HG03060 (cell line): ENCODE measurements around the gene CDH8.
"Not testable (repeated sequence)": the region's sequence is repeated elsewhere in the genome, so short reads cannot be mapped to it uniquely, and the experiment has no call there.

Experiments used
- ATAC-seq: cut with Tn5 transposase; IDR thresholded peaks from one replicate; pipeline ENCODE4 v1.9.1; 2021; ENCODE audit warnings: low read depth, moderate number of reproducible peaks; ENCODE audit not compliant: unreplicated experiment

The CDH8 gene

DNA sequence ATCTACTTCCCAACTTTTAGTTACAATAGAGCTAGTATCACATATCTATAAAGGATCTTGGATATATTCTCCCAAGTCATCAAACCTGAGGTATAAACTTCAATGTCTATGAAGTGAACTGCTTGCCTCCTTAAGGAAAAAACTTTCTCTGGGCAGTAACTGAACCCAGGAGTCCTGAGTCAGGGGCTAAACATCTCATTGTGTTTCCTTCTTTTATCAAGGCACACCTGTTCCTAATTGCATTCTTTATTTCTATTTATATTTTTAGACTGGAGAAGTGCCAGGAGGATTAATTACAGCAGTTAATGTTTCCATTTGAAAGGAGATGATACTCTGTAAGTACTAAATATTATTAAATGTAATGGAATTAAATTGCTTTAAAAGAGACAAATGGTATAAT lies 98.6 kb downstream of the CDH8 start:
- ATAC-seq = no peak

DNA sequence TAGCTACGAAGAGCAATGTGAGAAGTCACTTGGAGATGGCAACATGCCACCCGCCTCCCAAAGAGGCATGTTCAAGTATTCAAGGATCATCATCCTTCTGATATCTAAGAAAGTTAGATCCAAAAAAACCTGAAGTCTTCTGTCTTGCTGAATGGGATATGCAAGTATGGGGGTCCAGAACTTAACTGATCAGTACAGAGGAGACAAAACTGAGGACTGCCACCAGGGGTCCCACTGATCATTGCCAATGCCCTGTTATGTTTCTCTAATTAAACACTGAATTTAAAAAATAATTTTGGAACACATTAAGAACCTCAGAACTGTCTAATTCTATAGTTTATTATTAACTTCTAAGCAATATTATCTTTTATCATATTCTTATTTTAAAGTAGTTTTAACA lies 99.7 kb downstream of the CDH8 start:
- ATAC-seq = no peak

DNA sequence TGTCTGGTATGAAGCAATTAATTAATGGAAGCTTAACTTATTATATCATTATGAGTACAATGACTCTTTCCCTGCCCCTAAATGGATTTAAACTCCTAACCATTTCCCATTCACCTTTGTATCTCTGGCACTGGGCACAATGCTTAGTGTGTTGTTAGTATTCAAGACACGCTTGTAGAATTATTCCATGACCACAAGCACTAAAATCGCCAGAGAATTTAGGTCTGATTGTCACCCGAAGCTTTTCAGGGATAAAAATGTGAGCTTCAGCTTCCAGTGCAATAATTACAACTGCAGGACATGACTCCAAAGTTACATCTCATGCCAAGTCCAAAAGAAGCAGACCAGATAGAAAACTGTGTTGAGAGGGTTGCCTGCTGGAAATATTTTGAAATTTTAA lies 101.6 kb downstream of the CDH8 start:
- ATAC-seq = no peak

DNA sequence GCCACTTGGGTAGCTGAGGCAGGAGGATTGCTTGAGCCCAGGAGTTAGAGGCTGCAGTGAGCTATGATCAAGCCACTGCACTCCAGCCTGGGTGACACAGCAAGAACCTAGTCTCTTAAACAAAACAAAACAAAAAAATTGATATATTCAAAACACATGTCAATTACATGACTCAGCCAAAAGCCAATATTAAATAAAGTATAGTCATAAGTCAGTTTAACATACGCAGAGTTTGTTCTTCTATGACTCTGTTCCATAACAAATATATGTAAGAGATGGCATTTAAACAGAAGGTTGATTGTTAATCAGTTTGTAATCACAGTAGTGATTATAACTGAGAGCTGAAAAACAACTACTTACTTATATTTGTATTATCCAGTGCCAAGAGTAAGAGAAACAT lies 106.5 kb downstream of the CDH8 start:
- ATAC-seq = no peak

DNA sequence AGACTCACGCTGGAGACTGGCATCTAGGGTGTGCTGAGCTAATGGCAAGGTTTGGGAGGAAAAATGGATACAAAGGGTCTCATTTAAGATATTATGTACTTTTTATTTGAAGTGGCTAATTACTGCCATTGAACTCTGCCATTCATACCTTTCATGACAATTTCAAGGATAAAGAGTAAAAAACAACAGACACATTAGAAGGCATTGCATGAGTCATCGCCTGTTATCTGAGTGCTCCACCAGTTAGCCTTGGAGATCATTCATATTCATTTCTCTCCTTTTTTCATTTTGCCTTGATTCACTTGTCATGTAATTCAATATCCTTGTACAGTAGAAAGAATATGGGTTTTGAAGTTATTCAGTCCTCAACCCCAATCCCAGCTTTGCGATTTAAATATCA lies 109.5 kb downstream of the CDH8 start:
- no peak for ATAC-seq

DNA sequence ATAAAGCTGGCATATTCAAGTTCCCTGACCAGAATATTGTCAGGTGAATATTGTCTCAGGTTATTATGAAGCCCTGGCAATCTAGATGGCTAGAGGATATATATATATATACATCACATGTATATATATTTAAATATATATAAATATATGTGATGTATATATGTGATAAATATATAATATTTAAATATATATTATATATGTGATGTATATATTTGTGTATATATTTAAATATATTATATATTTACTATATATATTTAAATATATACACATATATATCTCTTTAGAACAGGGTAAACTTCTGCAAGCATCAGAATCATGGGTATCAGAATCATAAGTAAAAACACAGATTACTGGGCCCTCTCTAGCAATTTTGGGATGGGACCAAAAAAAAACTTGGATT lies 112.6 kb downstream of the CDH8 start:
- ATAC-seq = no peak

DNA sequence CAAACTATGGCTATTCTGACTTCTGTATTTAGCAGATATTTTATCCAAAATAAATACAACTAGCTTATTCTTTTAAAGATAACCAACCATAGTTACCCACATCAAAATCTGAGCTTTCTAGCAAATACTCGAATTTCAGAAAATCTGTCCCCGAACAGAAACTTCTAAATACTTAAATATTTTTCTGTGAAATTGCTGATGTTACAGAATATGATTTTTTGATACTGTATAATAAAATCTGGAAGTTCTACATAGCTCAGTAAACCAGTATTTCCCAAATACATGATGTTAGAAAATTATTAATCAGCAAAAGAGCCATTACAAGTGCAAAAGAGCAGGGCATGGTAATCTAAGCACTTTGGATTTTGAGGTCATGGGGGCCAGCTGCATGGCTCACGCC lies 114.9 kb downstream of the CDH8 start:
- no peak for ATAC-seq

DNA sequence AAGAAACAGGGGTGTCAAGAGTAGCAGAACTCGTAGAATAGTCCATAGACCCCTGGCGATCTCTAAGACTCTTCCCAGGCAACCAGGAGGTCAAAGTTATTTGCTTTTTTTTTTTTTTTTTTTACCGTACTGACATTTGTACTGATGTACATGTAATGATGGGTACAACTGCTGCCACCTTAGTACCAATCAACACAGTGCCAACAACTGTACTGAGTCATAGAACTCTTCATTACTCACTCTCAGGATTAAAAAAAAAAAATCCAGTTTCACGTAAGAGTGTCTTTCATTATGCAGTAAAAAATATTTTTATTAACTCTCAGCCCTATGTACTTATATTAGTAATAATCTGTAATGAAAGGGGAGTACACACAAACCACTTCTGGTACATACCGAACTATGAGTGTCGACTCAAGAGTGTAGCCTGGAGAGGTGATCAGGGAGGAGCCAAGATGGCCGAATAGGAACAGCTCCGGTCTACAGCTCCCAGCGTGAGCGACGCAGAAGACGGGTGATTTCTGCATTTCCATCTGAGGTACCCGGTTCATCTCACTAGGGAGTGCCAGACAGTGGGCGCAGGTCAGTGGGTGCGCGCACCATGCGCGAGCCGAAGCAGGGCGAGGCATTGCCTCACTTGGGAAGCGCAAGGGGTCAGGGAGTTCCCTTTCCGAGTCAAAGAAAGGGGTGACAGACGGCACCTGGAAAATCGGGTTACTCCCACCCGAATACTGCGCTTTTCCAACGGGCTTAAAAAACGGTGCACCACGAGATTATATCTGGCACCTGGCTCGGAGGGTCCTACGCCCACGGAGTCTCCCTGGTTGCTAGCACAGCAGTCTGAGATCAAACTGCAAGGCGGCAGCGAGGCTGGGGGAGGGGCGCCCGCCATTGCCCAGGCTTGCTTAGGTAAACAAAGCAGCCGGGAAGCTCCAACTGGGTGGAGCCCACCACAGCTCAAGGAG lies 118.1 kb downstream of the CDH8 start:
- not testable (repeated sequence) for ATAC-seq

DNA sequence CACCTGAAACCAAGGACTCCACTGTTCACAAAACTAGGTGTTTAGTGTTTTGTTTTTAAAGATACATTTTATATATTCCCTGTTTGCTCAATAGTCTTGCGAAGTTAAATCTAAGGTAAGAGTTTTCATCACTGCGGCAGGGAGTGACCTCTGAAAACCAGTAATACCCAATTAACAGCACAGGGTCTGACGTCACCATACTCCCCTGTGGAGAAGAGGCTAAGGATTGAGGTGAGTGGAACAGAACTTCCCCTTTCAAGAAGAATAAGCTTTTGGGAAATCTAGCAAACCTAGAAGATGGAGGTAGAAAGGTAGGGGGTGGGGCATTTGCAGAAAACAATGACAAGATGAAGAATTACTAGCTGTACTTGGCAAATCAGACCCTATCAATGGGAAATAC lies 120.7 kb downstream of the CDH8 start:
- no peak for ATAC-seq

DNA sequence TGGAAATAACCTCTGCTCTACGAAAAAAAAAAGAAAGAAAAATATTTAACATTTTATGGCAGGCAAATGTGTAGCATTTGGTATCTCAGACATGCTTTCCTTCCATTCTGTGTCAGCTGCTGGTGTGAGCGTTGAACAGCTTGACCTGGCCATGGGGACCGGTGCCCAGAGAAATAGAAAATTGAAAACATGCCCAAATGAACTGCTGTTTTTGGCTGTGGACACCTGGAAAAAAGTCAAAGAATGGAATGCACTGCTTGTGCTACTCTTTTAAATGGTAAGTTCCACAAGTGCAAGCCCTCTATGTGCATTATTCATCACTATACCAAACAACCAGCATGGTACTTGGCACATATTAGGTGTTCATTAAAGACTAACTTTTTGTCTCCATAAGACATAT lies 127.2 kb downstream of the CDH8 start:
- ATAC-seq = no peak

DNA sequence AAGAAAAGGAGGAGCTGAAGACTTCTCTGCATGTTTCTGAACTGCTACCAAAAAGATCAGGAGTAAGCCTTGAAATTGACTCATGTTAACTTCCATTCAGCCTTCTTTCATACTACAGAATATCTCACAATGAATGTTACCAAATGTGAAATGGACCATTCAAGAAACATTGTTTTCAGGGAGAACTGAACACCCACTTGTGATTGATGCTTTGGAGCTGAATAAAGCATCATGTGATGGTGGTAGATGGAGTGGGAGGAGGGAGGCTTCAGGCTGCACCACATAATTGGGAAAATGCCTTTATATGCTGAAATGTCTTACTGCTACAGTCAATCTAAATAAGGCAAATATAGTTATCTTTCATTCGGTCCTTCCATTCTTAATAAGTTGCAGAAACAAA lies 127.8 kb downstream of the CDH8 start:
- ATAC-seq = no peak

DNA sequence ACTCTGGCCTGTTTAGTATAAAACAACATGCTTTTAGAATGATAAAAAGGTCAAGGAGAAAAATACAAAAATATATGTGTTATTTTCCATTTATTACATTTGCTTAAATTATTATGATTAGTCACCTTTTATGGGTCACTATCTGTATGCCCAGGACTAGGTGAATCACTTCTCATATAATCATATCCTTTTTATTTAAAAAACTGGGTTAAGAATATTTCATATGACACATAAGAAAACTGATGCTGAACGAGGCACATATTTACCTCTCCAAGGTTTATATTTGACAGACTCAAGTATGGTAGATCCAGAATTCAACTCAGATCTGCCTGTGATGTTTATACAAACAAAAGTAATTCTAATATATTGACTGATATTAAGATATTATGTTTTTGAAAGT lies 134.5 kb downstream of the CDH8 start:
- ATAC-seq = no peak

DNA sequence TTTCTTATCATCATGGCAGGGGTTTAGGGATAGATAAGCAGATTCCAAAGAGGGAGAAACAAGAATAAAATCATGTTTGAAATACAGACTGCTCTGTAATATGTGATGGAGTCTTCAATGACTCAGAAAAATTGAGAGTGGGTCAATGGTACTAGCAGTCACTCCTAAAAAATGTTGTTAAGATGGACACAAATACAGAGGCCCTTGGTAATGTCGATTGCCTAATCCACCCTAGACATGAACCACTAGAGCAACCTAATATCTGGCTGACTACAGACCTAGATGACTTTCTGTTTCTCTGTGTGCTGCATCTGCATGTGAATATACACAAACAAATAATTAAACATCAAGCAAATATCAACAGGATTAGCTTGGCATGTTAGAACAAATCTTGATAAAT lies 135.8 kb downstream of the CDH8 start:
- no peak for ATAC-seq

DNA sequence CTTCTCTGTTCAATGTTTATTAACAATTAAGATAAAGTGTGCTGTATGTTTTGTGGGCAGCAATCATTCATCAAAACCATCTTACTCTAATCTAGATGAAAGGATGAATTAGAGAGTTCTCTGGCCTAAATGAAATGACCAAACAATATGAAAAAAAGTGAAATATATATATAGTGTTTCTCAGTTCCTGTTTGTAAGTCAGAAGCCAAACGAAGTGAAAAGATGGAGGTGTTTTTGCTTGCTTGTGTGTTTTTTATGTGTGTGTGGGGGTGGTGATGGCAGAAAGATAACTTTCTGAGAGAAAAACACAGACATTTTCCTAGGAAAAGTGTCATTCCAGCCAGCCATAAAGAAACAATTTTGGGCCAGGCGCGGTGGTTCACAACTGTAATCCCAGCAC lies 138.6 kb downstream of the CDH8 start:
- ATAC-seq = no peak

DNA sequence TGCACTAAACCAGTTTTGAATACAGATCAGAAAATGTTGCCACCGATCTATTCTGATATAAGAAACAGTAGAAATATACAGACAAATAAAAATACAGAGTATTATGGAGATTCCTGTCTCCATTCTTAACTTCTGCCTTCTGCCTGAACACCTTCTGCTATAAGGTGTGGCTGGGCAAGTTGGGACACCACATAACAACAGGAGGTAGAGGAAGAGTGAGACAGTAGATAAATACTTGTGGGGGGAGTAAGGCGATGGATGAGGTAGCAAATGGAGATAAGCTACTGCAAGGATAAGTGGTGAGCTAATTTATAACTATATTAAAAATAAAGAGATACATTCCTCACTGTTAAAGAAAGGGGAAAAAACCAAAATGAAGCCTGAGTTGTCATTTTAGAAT lies 143.7 kb downstream of the CDH8 start:
- no peak for ATAC-seq

DNA sequence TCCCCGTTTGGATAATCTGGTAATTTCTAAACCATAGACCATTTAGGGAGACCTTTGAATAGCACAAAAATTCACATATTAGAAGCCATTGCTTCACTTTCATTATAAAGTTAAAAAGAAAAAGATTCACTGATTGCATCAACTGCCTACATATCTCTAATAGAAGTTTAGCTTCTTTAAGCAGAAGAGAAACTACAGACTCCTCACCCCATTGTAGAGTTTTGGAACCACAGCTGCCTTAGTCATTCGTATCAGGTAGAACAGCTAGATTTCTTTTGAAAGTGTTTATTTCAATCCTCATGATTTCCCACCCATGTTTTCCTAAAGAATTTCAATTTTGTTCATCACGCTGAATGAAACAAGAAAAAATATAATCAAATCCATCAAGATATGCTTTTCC lies 144.8 kb downstream of the CDH8 start:
- no peak for ATAC-seq

DNA sequence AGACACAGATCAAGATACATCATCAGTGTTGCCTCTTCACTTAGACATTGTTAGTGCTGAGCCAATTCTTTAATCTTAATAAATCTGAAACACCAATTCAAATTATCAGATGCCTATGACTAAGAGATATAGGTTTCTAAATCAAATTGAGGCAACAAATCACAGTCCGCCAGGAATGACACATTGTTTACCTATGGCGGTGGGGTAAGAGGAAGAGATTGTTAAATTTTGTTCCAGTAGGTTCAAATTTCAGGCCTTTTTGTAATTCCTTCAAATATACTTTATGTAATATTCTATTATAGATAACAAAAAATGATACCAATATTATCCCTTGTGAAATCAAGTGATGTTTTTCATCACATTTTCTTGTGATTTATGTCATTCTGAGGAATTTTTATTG lies 145.9 kb downstream of the CDH8 start:
- ATAC-seq = no peak

DNA sequence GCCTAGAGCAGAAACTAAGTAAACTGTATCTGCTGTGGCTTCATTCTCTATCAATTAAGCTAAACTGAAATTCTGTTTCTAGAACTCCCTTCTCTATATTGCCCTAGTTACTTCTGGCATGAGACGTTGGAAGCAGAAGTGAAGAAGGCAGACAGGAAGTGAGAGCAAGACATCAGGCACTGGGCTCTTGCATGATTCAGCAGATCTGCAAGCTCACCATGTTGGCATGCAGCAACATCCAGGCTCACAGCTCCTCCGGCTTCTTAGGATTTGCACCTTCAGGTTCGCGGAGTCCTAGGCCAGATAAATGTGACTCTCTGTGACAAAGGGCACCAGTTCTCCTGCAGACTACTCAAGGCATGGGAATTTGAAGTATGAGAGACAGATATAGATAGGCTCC lies 148.3 kb downstream of the CDH8 start:
- no peak for ATAC-seq

DNA sequence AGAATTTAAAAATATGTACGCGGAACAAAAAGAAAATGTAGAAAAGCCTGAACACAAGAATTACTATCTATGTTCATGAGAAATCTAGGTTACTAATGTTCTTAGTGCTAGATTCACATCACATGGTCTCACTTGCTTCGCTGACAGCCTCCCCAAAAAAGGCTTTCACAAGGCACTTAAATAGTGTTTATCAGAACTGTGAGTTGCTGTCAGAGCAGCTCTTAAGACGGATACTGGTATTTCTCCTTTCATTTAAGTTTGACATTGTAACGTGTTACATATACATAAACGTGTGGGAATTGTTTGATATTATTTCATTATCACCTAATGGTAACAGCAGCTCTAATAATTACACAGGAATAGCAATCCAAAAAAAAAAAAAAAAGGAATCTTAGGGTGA lies 150.9 kb downstream of the CDH8 start:
- no peak for ATAC-seq

DNA sequence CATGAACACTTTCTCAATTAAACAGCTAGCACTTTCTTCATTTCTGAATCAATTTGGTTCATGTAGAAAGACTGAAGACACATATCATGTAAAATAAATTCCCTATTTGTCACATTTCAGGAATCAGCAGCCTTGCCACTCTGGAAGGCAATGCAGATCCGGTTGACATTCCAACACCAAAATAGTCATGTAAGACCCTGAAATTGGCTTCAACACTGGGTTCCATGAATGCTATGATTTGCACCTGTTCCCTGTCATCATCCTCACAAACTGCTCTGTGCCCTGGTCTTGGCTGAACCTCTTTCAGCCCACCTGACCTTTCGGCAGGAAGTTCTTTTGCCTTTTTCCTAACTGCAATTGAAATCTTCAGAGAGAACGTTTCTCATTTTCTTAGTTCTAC lies 156.9 kb downstream of the CDH8 start:
- ATAC-seq = no peak

DNA sequence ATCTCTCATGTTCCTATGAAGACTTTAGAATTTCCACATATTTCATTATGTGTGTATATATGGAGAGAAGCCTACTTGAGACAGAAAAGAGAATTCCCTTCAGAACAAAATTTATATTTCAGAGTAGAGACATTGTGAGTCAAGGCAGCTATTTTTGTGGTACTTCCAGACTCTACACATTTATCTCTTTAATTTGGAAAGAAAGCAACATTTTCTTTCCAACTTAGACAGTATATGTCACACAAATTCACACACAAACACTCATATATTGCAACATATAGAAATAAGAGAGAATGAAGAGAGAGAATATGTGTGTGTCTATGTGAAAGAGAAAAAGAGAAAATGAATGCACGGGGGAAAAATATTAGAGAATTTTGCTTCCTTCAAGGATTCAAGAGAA lies 158.8 kb downstream of the CDH8 start:
- ATAC-seq = no peak

DNA sequence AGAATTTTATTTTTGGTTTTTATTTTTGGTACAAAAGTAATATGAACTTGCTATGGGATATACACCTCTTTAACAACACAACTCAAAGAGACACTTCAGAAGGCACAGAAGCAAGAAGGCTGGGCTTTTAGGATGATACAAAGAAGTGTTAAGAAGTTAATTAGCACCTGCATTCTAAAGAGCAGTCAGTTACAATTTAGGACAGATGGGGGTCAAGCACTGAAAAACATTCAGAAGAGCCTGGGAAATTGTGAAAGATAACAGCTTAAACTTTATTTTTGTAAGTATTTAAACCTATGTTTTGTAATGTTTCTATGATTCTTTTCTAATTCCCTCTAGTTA lies 163.5 kb downstream of the CDH8 start:
- no peak for ATAC-seq
